ENCODE results near the gene PTOV1. TPM values are rescaled to one million over a fixed set of nuclear protein-coding genes. Genes with fewer than 3 reads are reported as not detected.
A peak's percentile ranks its signal among the peaks of the same experiment; 100 is the strongest.

Gene PTOV1
- total and polyA plus RNA-seq, 5 experiments from 2014 or later: 42.9 to 186 (median 67.4) TPM

DNA sequence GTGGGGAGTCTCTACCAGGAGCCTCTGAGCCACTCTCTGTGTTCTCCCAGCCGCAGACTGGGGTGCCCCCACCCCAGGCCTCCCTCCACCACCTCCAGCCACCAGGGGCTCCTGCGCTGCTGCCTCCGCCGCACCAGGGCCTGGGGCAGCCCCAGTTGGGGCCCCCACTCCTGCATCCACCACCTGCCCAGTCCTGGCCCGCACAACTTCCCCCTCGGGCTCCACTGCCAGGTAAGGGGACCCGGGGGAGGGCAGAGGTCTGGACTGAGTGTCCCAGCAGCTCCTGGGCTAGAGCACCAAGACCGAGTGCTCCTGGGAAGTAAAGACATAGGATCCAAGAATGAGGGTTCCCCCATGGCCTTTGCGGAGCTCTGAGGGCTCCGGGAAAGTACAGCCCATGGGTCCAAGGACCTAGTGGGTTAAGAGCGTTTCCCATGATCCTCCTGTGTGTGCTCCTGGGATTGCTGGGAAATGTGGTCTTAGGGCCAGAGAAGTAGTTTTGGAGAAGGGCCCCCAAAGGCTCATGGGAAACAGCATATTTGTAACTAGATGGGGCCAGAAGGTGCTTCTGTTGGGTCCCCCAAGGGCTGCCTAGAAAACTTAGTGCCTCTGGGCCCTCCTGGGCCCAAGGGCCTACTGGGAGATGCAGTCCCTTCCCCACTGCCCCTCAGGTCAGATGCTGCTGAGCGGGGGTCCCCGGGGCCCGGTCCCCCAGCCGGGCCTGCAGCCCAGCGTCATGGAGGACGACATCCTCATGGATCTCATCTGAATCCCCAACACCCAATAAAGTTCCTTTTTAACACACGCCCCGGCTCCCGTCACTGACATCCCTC lies 14.6 kb upstream of the PTOV1 start:
- no peak for DNase-seq
- H3K4me3 Mint-ChIP-seq: no peak overlapping the region
- POLR2A ChIA-PET: no interaction called here
- H3K27me3 Mint-ChIP-seq: no peaks in the 10 kb centered on the region
- peaks cover 0 to 7% (median 1%) of the 10 kb centered on the region in 4 donors for H3K4me1 Mint-ChIP-seq
- peak in 1 of 2 donors; percentile 9 for ATAC-seq
- H3K9me3 Mint-ChIP-seq: no peaks in the 10 kb centered on the region
- H3K27ac Mint-ChIP-seq: no peak overlapping the region
- peaks cover 0 to 59% (median 10%) of the 10 kb centered on the region in 3 donors for H3K36me3 Mint-ChIP-seq

DNA sequence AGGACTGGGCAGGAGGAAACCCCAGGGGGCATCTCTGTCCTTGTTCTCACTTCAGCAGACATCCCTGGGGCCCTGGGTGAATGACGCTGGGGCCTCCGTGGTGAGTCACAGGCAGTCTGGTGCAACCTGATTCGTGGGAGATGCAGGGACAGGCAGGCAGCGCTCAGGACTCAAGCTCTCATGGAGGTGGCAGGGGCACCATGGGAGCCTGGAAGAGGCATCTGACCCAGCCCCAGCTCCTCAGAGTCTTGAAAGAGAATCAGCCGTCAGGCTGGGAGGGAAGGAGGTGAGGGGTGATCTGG lies 14.0 kb upstream of the PTOV1 start:
- Mint-ChIP-seq H3K27ac (no peak overlapping the region), H3K9me3 (no peaks in the 10 kb centered on the region), H3K4me3 (no peak overlapping the region), H3K4me1 (peaks cover 0 to 7% (median 1%) of the 10 kb centered on the region in 4 donors), H3K27me3 (no peaks in the 10 kb centered on the region), H3K36me3 (peaks cover 0 to 54% (median 10%) of the 10 kb centered on the region in 3 donors)
- POLR2A ChIA-PET: interaction anchor here (0.8 kb wide), 1 partner anchor 14 kb away, joined by 3 read pairs; the partner anchor contains the start of gene PTOV1
- no peak for DNase-seq
- ATAC-seq: no peak

DNA sequence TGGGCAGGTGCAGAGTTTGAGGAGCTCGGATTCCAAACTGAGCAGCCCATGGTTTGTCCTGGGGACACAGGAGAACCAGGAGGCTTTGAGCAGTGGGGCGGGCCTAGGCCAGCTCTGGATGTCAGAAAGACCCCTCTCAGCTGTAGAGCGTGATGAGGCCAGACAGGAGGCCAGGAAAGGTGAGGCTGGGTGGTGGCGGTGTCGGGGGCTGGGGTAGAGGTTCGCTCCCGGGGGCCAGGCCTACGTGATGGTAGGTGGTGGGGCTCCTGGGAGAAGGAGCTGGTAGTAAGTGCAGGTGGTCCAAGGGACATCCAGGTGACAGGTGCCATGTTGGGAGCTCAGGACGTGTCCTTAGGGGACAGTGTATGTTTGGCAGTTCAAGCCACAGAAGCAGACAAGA lies 13.5 kb upstream of the PTOV1 start:
- peaks cover 0 to 4% (median 1%) of the 10 kb centered on the region in 4 donors for H3K4me1 Mint-ChIP-seq
- H3K27me3 Mint-ChIP-seq: no peaks in the 10 kb centered on the region
- H3K4me3 Mint-ChIP-seq: no peak overlapping the region
- ATAC-seq (no peak), DNase-seq (no peak)
- peaks cover 0 to 50% (median 10%) of the 10 kb centered on the region in 3 donors for H3K36me3 Mint-ChIP-seq
- H3K27ac Mint-ChIP-seq: peak overlapping the region in 4 of 10 donors; percentile 20 to 68 (median 36)
- H3K9me3 Mint-ChIP-seq: no peaks in the 10 kb centered on the region
- POLR2A ChIA-PET: interaction anchor here (0.6 to 0.8 kb wide), 2 partner anchors 11 to 14 kb away, joined by 3 read pairs; partner anchors contain the start of gene PTOV1

GRCh38 chr19:49838885-49839588 lies 11.9 kb upstream of the PTOV1 start:
- Mint-ChIP-seq H3K36me3 (peaks cover 0 to 35% (median 10%) of the 10 kb centered on the region in 3 donors), H3K27ac (no peak overlapping the region), H3K4me3 (no peak overlapping the region), H3K4me1 (peaks cover 0 to 11% (median under 1%) of the 10 kb centered on the region in 4 donors), H3K9me3 (no peaks in the 10 kb centered on the region), H3K27me3 (no peaks in the 10 kb centered on the region)
- DNase-seq (no peak), ATAC-seq (no peak)
- POLR2A ChIA-PET: no interaction called here

DNA sequence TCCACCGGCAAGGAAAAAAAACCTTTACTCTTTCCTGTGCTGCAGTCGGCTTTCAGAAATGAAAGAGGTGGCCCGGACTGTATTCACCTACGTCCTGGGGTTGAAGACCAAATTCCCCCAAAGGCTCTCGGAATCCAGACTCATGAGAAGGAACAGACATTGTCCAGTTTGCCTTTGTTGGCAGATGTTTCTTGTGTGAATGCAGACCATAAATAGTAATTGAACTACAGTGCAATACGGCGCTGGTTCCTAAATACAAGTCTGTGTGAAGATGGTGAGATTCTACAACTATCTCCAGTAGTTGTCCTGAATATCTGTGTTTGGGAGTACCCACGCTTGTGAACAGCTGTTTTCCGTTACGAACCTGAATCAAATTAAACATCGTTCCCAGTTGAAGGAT lies 11.2 kb upstream of the PTOV1 start:
- Mint-ChIP-seq H3K27me3 (no peaks in the 10 kb centered on the region), H3K4me3 (no peak overlapping the region), H3K27ac (no peak overlapping the region), H3K36me3 (peaks cover 0 to 33% (median 10%) of the 10 kb centered on the region in 3 donors), H3K9me3 (no peaks in the 10 kb centered on the region), H3K4me1 (peaks cover 0 to 14% (median 0%) of the 10 kb centered on the region in 4 donors)
- no peak for DNase-seq
- no peak for ATAC-seq
- POLR2A ChIA-PET: no interaction called here

- Mint-ChIP-seq H3K4me1 (peaks cover 0 to 16% (median 0%) of the 10 kb centered on the region in 4 donors), H3K9me3 (no peaks in the 10 kb centered on the region), H3K4me3 (no peak overlapping the region), H3K36me3 (peaks cover 0 to 27% (median 10%) of the 10 kb centered on the region in 3 donors), H3K27me3 (no peaks in the 10 kb centered on the region), H3K27ac (peak overlapping the region in 1 of 10 donors; percentile 21)
- POLR2A ChIA-PET: no interaction called here
- DNase-seq (no peak), ATAC-seq (no peak)
Observed at GRCh38 chr19:49840321-49840720, 10.6 kb upstream of the PTOV1 start.

DNA sequence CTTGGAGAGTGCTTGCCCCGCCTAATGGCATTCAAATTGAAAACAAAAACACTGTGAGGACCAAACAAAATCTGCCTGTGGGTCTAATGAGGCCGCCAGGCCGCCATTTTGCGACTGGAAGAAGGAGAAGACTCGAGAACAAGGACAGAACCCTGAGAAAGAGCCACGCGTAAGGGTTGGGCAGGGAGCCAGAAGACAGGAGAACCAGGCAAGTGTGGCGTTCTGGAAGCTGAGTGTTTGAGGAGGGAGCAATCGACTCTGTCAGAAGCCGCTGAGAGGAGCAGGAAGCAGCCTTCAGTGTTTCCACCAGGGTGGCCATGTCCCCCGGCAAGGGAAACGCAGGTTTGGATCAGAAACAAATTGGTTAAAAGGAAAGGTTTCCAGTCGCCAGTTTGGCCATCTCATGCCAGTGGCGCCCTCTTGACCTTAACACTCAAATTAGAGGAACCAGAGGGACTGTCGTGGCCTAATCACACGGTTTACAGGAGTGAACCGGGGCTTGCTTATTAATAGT lies 10.2 kb upstream of the PTOV1 start:
- Mint-ChIP-seq H3K27ac (peak overlapping the region in 1 of 10 donors; percentile 21), H3K4me1 (peaks cover 0 to 16% (median 0%) of the 10 kb centered on the region in 4 donors), H3K36me3 (peaks cover 0 to 25% (median 10%) of the 10 kb centered on the region in 3 donors), H3K9me3 (no peaks in the 10 kb centered on the region), H3K4me3 (no peak overlapping the region), H3K27me3 (no peaks in the 10 kb centered on the region)
- POLR2A ChIA-PET: no interaction called here
- DNase-seq (no peak), ATAC-seq (no peak)

DNA sequence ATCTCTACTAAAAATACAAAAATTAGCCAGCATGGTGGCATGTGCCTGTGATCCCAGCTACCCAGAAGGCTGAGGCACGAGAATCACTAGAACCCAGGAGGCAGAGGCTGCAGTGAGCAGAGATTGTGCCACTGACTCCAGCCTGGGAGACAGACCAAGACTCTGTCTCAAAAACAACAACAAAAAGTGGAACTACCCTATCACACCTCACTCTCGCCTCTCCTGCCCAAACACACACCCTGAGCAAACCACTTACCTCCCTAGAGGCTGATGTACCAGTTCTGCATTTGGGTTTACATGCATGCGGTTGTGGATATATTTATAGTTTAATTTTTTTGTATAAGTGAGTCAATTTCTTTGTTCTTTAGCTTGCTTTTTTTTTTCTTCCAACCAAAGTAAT lies 7.7 kb upstream of the PTOV1 start:
- peaks cover 0 to 23% (median 1%) of the 10 kb centered on the region in 4 donors for H3K4me1 Mint-ChIP-seq
- ATAC-seq: peak in 1 of 2 donors; percentile 37
- POLR2A ChIA-PET: interaction anchor here (0.6 kb wide), 1 partner anchor 292 kb away, joined by 3 read pairs; no protein-coding TSS in a partner anchor

GRCh38 chr19:49844138-49845095 lies 6.5 kb upstream of the PTOV1 start:
- H3K27me3 Mint-ChIP-seq: no peaks in the 10 kb centered on the region
- no peak overlapping the region for H3K4me3 Mint-ChIP-seq
- no peak for DNase-seq
- H3K27ac Mint-ChIP-seq: peak overlapping the region in 1 of 10 donors; percentile 48
- POLR2A ChIA-PET: no interaction called here
- no peak for ATAC-seq
- H3K4me1 Mint-ChIP-seq: peaks cover 0 to 33% (median 7%) of the 10 kb centered on the region in 4 donors
- peaks cover 0 to 5% (median 3%) of the 10 kb centered on the region in 3 donors for H3K36me3 Mint-ChIP-seq
- peaks cover 0 to 5% (median 0%) of the 10 kb centered on the region in 9 donors for H3K9me3 Mint-ChIP-seq

More for the DNA sequence above, 7.7 kb upstream of the PTOV1 start:
- DNase-seq: no peak
- Mint-ChIP-seq H3K9me3 (no peaks in the 10 kb centered on the region), H3K27me3 (no peaks in the 10 kb centered on the region), H3K36me3 (peaks cover 0 to 17% (median 8%) of the 10 kb centered on the region in 3 donors), H3K27ac (peak overlapping the region in 1 of 10 donors; percentile 62), H3K4me3 (no peak overlapping the region)

DNA sequence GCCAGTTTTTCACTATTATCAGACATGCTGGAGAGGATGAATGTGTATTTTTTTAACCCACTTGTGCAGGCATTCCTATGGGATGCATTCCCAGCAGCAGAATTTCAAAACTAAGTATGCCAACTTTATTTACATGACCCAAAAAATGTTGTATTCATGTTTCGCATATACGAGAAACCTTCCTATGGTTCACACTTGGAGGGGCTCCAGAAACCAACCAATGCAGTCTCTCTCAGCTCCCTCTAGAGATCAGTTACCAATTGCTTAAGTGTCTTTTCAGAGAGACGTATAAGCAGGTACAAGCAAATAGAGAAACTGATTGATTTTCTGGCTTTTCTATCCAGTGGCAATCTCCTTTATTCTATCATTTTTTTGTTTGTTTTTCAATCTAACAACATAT lies 5.5 kb upstream of the PTOV1 start:
- ATAC-seq (no peak), DNase-seq (no peak)
- peaks cover 8 to 41% (median 14%) of the 10 kb centered on the region in 4 donors for H3K4me1 Mint-ChIP-seq
- POLR2A ChIA-PET: no interaction called here
- H3K27ac Mint-ChIP-seq: no peak overlapping the region
- peaks cover 0 to 3% (median 1%) of the 10 kb centered on the region in 3 donors for H3K36me3 Mint-ChIP-seq
- no peak overlapping the region for H3K4me3 Mint-ChIP-seq
- no peaks in the 10 kb centered on the region for H3K27me3 Mint-ChIP-seq
- peaks cover 0 to 5% (median 0%) of the 10 kb centered on the region in 9 donors for H3K9me3 Mint-ChIP-seq

- no peak for ATAC-seq
- H3K9me3 Mint-ChIP-seq: peaks cover 0 to 5% (median 0%) of the 10 kb centered on the region in 9 donors
- POLR2A ChIA-PET: no interaction called here
- peaks cover 8 to 41% (median 15%) of the 10 kb centered on the region in 4 donors for H3K4me1 Mint-ChIP-seq
- H3K27me3 Mint-ChIP-seq: no peaks in the 10 kb centered on the region
- no peak overlapping the region for H3K4me3 Mint-ChIP-seq
- H3K36me3 Mint-ChIP-seq: peaks cover 0 to 3% (median 0%) of the 10 kb centered on the region in 3 donors
- no peak overlapping the region for H3K27ac Mint-ChIP-seq
- no peak for DNase-seq
Observed at GRCh38 chr19:49846408-49846807, 4.6 kb upstream of the PTOV1 start.
